HG03378 (cell line): Measurements from ENCODE around the gene HOXB4.

Experiments used
- ATAC-seq: cut with Tn5 transposase; IDR thresholded peaks from one replicate; pipeline ENCODE4 v1.9.1; 2021; ENCODE audit warnings: mild to moderate bottlenecking, moderate library complexity; ENCODE audit not compliant: unreplicated experiment

HOXB4 gene

GRCh38 chr17:48561884-48562810, 16.0 kb downstream of the HOXB4 start:
- ATAC-seq: no peak

DNA sequence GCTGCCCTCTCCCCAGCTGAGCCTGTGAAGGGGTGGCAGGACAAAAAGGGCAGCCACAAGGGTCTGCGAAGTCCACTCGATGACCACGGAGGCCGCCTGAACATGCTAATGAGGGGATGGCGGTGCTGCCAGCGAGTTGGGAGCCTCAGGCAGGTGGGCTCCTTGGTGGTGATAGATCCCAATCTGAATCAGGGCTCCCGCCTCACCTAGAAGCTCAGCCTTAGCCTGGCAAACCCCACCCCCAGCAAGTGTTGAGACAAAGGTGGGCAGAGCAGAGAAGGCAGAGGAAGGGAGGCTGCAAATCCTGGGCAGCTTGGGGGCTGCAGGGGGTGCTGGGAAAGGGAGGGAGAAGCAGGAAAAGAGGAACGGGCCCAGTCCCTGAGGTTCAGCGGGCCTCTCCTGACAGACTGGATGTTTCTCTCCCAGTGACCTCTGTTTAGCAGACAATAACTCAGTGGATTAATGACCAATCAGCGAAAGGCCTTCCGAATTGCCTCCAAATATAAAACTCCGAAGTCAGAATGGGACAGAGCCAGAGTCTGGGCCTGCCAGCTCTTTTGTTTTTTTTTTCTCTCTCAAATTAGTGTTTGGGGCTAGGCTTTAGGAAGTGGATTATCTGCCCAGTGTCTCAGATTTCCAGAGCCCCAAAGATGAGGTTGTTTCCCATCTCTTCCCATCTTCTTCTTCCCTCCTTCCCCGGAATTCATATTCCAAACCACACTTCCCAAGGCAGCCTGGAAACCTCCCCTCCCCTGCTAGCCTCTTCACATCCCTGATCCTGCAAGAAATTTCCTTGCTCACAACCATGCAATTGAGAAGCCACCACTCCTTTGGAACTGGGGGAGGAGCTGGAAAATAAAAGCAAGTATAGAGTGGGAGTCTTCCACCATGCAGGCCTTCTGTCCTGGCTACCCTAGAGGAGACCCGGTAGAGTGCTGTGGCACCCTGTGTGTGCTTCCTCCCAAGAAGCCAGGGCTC, 18.0 kb downstream of the HOXB4 start:
- ATAC-seq: no peak

DNA sequence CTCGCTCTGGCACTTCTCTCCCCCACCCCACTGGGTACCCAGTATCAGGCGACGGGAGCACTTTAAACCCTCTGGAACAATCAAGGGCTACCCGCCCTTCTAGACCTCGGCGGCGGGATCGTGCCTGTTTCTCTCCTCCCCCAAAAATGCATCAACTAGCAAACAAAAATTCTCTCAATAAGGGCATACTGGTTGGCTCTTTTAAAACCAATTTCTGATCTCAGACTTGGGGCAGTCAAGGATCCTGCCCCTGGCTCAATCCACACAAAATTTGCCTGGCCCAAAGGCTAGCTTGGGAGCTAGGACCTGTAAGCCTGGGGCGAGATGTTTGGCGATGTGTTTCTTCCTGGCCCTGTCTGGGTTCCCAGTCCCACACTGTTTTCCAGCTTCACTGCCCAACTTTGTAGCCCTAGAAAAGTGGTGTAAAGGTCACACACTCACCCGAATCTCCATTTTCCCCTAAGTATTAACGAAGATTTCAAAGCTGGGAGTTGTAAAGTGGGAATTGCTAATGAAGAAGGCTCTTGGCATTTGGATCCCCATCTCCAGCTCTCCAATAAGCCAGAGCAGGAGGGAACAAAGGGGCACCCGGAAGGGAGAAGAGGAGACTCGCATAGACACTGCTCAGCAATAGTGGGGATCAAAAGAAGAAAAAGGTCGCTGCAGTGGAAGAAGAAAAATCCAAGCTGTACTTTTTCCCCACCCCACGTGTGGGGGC, 18.9 kb downstream of the HOXB4 start:
- no peak for ATAC-seq

GRCh38 chr17:48558831-48559121, 19.4 kb downstream of the HOXB4 start:
- no peak for ATAC-seq

- ATAC-seq: no peak
Measured at GRCh38 chr17:48558057-48558830, 19.9 kb downstream of the HOXB4 start.

- ATAC-seq: no peak
Measured at GRCh38 chr17:48556576-48557401, 21.4 kb downstream of the HOXB4 start.

DNA sequence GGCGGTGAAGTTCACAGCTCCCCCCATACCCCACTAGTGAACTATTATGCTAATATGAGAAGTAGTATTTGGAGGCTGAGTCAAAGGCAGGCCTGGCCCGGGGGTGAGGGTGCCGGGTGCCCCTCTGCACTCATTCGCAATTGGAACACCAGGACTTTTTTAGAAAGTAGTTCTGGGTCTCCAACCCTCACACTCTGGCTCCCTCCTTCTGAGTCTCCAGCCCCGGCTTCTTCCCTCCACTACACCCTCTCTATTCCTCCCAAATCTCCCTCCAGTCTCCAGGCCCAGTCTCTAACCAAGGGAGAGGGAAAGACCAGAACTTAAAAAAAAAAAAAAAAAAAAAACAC, 21.9 kb downstream of the HOXB4 start:
- no peak for ATAC-seq

GRCh38 chr17:48555258-48556228, 22.6 kb downstream of the HOXB4 start:
- no peak for ATAC-seq

GRCh38 chr17:48554412-48555257, 23.5 kb downstream of the HOXB4 start:
- ATAC-seq: no peak

DNA sequence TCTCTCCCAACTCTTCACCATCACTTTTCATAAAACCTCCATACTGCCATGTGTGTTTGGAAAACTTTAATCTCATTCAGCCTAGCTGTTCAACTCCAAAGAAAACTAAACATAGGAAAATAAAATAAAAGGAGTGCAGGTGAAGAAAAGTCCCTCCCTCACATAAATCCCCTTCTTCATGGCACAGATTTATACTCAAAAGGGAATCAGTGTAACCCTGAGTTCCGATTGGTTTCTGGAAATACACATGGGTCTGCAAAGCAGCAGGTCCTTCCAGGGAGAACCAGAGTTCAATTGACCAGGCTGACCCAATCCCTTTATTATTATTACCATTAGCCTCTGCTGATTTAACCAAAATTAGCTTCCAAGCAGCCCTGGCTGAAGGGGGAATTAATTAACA, 24.3 kb downstream of the HOXB4 start:
- ATAC-seq: no peak

DNA sequence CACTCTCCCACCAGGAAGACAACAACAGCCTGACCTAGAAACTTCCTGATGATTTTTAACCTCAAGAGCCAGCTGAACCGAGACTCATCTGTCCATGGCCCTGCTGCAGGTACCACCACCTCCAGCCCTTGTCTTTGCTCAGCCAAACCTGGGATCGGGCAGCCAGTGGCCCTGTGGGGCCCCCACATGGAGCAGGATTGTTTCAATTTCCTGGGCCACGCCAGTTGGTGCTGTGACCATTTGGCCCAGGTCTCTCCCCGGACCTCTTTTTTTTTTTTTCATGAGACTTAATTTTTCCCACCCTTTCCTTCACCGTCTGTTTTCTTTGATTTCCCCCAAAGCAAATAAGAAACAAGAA, 25.0 kb downstream of the HOXB4 start:
- ATAC-seq: no peak

DNA sequence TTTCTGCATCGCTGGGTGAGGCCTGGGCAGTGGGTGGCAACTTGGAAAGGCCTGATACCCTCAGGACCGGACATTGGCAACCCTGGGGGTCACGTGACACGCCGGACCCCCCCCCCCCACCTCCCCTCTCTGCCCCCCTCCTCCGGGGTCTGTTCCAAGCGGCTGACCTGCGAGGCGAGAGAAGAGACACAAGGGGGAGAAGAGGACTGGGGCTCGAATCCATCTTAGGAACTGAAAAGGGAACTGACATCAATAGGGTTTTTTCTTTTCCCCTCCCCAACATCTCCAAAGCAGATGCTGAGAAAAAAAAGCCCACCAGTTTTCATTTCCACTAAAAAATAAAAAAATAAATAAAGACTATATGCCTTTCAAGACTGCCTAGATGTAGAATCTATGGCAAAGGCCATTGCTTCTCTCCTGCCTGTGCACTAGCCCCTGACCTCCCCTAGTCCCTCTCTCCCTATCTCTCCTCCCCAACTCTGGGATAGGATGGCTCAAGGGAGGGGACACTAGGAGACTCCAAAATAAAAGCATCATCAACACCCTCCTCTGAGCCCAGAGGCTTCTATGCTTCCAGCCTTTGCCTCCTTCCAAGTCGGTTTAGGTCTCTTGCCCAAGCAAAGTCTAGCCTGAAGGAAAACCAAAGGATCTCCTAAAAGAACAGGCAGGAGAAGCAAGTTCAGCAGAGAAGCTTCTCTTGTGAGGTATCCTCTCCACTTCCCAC, 25.5 kb downstream of the HOXB4 start:
- ATAC-seq: no peak

DNA sequence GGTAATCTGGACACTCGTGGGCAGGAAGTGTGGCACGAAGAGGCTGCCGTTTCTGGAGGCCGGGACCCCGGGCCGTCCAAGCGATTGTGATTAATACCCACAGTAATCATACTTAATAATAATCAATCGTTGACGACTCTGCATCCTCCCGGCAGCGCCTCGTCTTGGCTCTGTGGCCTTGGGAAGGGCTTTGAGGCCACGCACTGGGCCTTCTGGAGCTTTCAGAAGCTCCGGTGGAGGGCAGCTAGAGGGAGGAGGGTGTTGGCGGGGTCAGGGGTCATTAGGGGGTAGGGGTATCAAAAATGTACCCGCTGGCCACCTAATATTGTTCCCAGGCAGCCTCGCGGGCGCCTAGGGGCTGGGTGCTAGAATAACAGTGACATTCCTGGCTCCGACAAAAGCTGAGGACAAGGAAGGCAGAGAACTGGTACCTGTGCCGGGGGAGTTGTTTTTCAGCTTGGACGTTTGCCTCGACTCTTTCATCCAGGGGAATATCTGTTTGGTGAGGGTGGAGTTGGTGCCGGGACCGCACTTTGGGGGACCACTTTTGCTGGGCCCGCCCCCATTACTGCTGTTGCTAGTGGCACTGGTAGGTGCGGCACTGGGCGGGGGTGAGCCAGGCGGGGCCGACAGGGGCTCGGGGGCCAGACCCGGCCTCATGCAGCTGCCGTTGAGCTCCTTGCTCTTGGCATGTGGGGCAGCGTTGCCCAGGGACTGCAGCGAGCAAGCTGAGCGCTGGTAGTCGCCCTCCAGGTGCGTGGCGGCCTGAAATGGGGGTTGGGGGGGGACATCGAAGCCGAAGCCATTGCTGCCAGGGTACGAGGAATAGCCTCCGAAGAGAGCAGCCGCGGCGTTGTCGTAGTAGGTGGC, 26.3 kb downstream of the HOXB4 start:
- no peak for ATAC-seq

DNA sequence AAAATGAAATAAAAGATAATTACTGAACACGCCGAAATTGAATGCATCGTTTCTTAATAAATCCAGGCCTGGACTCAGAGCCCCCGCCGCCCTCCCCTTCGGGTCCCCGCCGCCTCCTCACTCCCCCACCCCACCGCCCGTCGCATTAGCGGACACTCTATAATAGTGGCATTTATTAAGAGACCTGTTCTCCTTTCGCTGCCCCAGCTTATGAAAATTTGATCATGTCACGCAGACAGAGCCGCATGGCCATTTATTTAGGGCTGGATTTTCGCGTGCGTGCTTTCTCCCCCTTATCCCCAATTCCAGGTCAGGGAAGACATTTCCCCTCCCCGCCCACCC, 27.0 kb downstream of the HOXB4 start:
- no peak for ATAC-seq

- ATAC-seq: no peak
Measured at GRCh38 chr17:48550502-48551213, 27.5 kb downstream of the HOXB4 start.
